ENCODE measurements around the gene ZFPM1.

DNA sequence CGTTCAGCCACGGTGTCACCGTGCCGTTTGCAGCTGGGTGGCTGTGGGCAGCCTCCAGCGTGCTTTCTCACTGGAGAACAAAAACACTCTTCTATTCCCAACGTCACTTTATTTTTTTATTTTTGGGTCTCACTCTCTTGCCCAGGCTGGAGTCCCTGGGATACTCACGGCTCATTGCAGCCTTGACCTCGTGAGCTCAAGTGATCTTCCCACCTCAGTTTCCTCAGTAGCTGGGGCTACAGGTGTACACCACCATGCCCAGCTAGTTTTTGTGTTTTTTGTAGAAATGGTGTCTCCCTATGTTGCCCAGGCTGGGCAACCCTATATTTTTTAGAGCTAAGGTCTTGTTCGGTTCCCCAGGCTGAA lies 82.8 kb downstream of the ZFPM1 start:
- TF ChIP-seq CTCF (IDR thresholded peaks at IDR 0.05) (no peak), EP300 (IDR thresholded peaks at IDR 0.05) (no peak), POLR2A (IDR thresholded peaks at IDR 0.05) (no peak)
